Peyer's patch (tissue), 4 donors: Measurements from ENCODE around the gene ZNF776.

Experiments used
- CTCF ChIP-seq, 6 experiments: fragments of 450-650 bp in 4 of 6; fragments of 200-600 bp in 2 of 6; sonication (generic) in 1 of 6; IDR thresholded peaks; one replicate each; pipeline ENCODE4 v1.5.1; 2017 to 2019; ENCODE audit warnings: antibody characterized with exemption in 6 of 6, mild to moderate bottlenecking in 3 of 6, moderate library complexity in 1 of 6
- POLR2A ChIP-seq, 2 donors: fragments of 450-650 bp; IDR thresholded peaks; one replicate each; pipeline ENCODE4 v1.5.1; 2017; ENCODE audit warnings: antibody characterized with exemption in 2 of 2, mild to moderate bottlenecking in 2 of 2, moderate library complexity in 2 of 2

GRCh38 chr19:57719424-57719823 is 27.2 kb upstream of the ZNF776 start:
- TF ChIP-seq CTCF (IDR thresholded peaks at IDR 0.05) (no peak), POLR2A (IDR thresholded peaks at IDR 0.05) (no peak)
